ENCODE measurements around the gene IFNAR2.

DNA sequence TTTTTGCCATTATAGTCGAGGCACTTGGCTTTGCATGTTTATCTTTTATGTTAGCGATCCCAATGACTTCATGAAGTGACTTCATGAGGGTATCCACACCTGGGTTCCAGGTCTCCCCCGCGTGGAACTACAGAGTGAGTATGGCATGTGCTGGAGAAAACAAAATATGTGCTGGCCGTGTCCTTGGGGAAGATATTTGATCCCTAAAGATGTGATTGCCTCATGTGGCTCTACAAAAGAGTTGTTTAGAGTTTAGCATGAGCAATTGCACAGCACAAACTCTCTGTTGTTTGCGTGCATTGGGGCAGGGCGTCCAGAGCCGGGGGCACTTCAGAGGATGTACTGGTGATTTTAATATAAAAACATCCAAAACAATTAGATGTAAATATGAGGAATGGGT is 41.2 kb downstream of the IFNAR2 start:
- TF ChIP-seq, protein P1, sequence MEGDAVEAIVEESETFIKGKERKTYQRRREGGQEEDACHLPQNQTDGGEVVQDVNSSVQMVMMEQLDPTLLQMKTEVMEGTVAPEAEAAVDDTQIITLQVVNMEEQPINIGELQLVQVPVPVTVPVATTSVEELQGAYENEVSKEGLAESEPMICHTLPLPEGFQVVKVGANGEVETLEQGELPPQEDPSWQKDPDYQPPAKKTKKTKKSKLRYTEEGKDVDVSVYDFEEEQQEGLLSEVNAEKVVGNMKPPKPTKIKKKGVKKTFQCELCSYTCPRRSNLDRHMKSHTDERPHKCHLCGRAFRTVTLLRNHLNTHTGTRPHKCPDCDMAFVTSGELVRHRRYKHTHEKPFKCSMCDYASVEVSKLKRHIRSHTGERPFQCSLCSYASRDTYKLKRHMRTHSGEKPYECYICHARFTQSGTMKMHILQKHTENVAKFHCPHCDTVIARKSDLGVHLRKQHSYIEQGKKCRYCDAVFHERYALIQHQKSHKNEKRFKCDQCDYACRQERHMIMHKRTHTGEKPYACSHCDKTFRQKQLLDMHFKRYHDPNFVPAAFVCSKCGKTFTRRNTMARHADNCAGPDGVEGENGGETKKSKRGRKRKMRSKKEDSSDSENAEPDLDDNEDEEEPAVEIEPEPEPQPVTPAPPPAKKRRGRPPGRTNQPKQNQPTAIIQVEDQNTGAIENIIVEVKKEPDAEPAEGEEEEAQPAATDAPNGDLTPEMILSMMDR (IDR thresholded peaks at IDR 0.05), result no peak
- no peak for TF ChIP-seq POLR2A (IDR thresholded peaks at IDR 0.05)

Measured in Peyer's patch (tissue), 4 donors.